Measurements from ENCODE around the gene LIN7B. TPM values are rescaled to one million over a fixed set of nuclear protein-coding genes. Genes with fewer than 3 reads are reported as not detected.
A peak's percentile ranks its signal among the peaks of the same experiment; 100 is the strongest.

LIN7B gene
- total and polyA plus RNA-seq, 9 of the 15 experiments (the other 6 are each of a cell fraction or from before 2014, with no cell fraction given), result 0.89 to 15.7 (median 4.0) TPM

GRCh38 chr19:49127674-49128544 lies 13.7 kb downstream of the LIN7B start (continued):
- TF ChIP-seq ZNF592 (IDR thresholded peaks at IDR 0.05), result peak; percentile 99
- TF ChIP-seq GABPA (tag; conservative IDR thresholded peaks at IDR 0.05; ENCODE audit: low read depth), result peak; percentile 63
- TF ChIP-seq CHD2 (IDR thresholded peaks at IDR 0.05; ENCODE audit: low read depth, low read length), result 0 out of 2 replicates have a peak, but pooled peaks have one; percentile 41
- TF ChIP-seq ZNF384 (IDR thresholded peaks at IDR 0.05; ENCODE audit: low read depth, low read length), result 0 out of 2 replicates have a peak, but pooled peaks have one; percentile 6
- TF ChIP-seq, protein P1, sequence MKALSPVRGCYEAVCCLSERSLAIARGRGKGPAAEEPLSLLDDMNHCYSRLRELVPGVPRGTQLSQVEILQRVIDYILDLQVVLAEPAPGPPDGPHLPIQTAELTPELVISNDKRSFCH (CRISPR knock-in tag; IDR thresholded peaks at IDR 0.05), result no peak
- TF ChIP-seq, protein P1 (tag; IDR thresholded peaks at IDR 0.05), result peak; percentile 79
- TF ChIP-seq CREB3 (tag; conservative IDR thresholded peaks at IDR 0.05; ENCODE audit: low read depth), result peak; percentile 75; the same call in 1 of the 2 replicates
- 0 out of 2 replicates have a peak, but pooled peaks have one; percentile 15 for TF ChIP-seq GTF2F1 (IDR thresholded peaks at IDR 0.05; ENCODE audit: low read depth, low read length)
- TF ChIP-seq ZNF165 (CRISPR knock-in tag; IDR thresholded peaks at IDR 0.05; ENCODE audit: borderline replicate concordance), result 0 out of 2 replicates have a peak, but pooled peaks have one; percentile 40
- TF ChIP-seq RFX5 (IDR thresholded peaks at IDR 0.05; ENCODE audit: low read depth, low read length), result 0 out of 2 replicates have a peak, but pooled peaks have one; percentile 10
- peak in 1 of 2 experiments; percentile 97; a peak in 2 of 4 replicates for TF ChIP-seq HDAC1 (IDR thresholded peaks at IDR 0.05)
- TF ChIP-seq SRSF1 (IDR thresholded peaks at IDR 0.05; ENCODE audit: low read depth, low read length), result no peak
- peak; percentile 13 for TF ChIP-seq MXD1 (CRISPR knock-in tag; IDR thresholded peaks at IDR 0.05; ENCODE audit: borderline replicate concordance, poor library complexity, severe bottlenecking)
- TF ChIP-seq E2F1 (CRISPR knock-in tag; IDR thresholded peaks at IDR 0.05), result peak; percentile 85; the same call in 1 of the 2 replicates
- TF ChIP-seq DNMT1 (IDR thresholded peaks at IDR 0.05), result no peak
- peak; percentile 76; the same call in 1 of the 2 replicates for TF ChIP-seq ERF (CRISPR knock-in tag; IDR thresholded peaks at IDR 0.05)
- TF ChIP-seq ZFX (CRISPR knock-in tag; IDR thresholded peaks at IDR 0.05), result peak; percentile 89
- TF ChIP-seq HDGF (IDR thresholded peaks at IDR 0.05), result 0 out of 2 replicates have a peak, but pooled peaks have one; percentile 54
- TF ChIP-seq NFE2 (IDR thresholded peaks at IDR 0.05; ENCODE audit: low read depth), result no peak; the same call in 1 of the 2 replicates
